Uterine smooth muscle cell (primary cell): ENCODE measurements around the gene ITGB1BP2. TPM values are rescaled to one million over a fixed set of nuclear protein-coding genes. Genes with fewer than 3 reads are reported as not detected.

Experiments used
- total RNA-seq: library from RNA; depleted of rRNA; stranded (reverse); fragments of >200 nt; gene quantifications from 2 replicates; pipeline ENCODE4 v1.2.3, GENCODE V29; 2014

ITGB1BP2 gene
- total RNA-seq, result 1.00 and 1.2 TPM in 2 replicates

GRCh38 chrX:71301195-71301924 is at the start of gene ITGB1BP2:
Gene ITGB1BP2 (plus strand): TSS chrX:71301750. CDS start chrX:71301807, 57 bp downstream.

GRCh38 chrX:71254092-71254963 is 47.2 kb upstream of the ITGB1BP2 start, which contains the start of gene ZMYM3:
Gene ZMYM3 (minus strand): TSS chrX:71254140. CDS start chrX:71253255, 885 bp downstream.

GRCh38 chrX:71283403-71284143 is 18.0 kb upstream of the ITGB1BP2 start, which contains the start of gene NONO:
Gene NONO (plus strand): TSS chrX:71283635. CDS start chrX:71290638, 7,003 bp downstream.

Other genes starting within 250 kb of the ITGB1BP2 start
- 55.7 and 57.2 TPM in 2 replicates for gene SNX12, start 233.4 kb upstream of the ITGB1BP2 start, total RNA-seq
- gene FOXO4, start 205.9 kb upstream of the ITGB1BP2 start, total RNA-seq, result 2.2 and 4.6 TPM in 2 replicates
- not detected in 2 replicates for gene CXorf65, start 195.0 kb upstream of the ITGB1BP2 start, total RNA-seq
- not detected in 2 replicates for gene IL2RG, start 190.2 kb upstream of the ITGB1BP2 start, total RNA-seq
- 15.6 and 28.7 TPM in 2 replicates for gene MED12, start 183.2 kb upstream of the ITGB1BP2 start, total RNA-seq
- under 0.01 and 0.12 TPM in 2 replicates for gene NLGN3, start 156.9 kb upstream of the ITGB1BP2 start, total RNA-seq
- gene GJB1, start 78.5 kb upstream of the ITGB1BP2 start, total RNA-seq, result not detected in 2 replicates
- 12.0 and 14.0 TPM in 2 replicates for gene ZMYM3, start 47.6 kb upstream of the ITGB1BP2 start, total RNA-seq
- 400 and 456 TPM in 2 replicates for gene NONO, start 18.1 kb upstream of the ITGB1BP2 start, total RNA-seq
- 63.2 and 68.9 TPM in 2 replicates for gene TAF1, start 64.6 kb downstream of the ITGB1BP2 start, total RNA-seq
- 114 and 129 TPM in 2 replicates for gene OGT, start 231.4 kb downstream of the ITGB1BP2 start, total RNA-seq